ENCODE results near the gene PLEKHG4.

DNA sequence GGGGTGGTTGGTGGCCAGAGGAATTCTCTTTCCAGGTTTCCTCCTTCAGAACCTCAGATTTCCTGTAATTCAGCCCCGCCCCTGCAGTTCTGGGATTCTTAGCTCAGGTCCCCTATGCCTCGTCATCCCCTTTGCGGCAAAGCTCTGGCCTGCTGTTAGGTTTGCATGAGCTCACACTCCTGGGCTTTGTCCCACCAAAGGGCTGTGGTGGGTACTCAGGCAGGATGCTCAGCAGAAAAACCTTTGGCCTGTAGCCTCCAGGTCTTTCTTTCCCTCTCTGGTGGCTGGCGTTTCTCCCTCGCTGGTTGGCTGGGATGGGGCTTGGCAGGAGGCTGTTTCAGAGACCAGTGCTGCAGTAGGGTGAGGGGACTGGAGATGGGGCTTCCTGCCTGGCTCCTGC, 9.6 kb upstream of the PLEKHG4 start:
- TF ChIP-seq POLR2A (IDR thresholded peaks at IDR 0.05; ENCODE audit: low read length) (no peak), GATA1 (IDR thresholded peaks at IDR 0.05; ENCODE audit: low read depth, low read length) (no peak)
